NCI-H146 treated with DMSO at 0.1 percent for 48 hours (cell line): ENCODE data around the gene AARS2.
A peak's percentile ranks its signal among the peaks of the same experiment; 100 is the strongest.

Experiments
- DNase-seq: peaks from one replicate; lab custom pipeline; 2025; ENCODE audit not compliant: unreplicated experiment; lab: John Stamatoyannopoulos, UW

Gene AARS2

DNA sequence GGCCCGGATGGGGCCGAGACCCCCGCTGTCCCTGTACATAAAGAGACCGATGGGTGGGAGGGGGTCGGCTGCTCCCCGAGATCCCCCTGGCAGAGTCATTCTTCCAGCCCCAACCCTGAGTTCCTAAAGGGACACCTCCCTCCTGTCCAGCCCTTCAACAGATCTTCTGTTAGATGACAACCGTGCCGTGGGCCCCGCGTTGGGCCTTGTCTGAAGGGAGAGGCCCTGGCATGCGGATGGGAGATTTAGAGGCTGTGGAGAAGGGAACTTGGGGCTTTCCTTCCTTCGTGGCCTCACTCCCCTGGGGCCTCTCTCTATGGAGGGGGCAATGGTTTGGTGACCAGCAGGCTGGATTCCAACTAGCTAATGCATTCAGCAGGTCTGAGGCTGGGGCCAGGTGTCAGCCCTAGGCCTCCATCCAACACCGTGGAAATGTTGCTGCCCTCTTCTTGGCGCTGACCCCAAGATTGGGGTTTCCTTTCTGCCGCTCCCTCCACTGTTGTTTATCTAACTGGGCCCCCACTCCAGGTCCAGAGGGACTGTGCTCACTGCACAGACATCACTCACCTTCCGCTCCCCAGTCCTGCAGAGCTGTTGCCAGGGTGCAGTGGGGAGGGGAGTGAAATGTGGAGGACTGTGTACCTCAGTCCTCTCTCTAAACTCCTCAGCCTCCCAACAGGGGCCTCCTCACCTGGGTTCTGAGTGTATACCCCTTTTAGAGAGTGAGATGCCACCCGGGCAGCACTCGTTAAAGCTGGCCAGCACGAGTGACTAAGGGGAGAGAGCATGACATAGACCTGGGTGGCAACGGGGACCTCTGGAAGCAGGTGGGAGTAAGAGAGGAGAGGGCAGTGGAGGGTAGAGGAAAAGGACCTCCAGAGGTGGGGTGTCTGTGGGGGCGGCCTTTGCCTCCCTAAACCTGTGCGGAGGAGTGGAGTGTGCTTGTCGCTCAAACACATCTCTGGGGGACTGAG is 36.2 kb downstream of the AARS2 start:
- DNase-seq: no peak

DNA sequence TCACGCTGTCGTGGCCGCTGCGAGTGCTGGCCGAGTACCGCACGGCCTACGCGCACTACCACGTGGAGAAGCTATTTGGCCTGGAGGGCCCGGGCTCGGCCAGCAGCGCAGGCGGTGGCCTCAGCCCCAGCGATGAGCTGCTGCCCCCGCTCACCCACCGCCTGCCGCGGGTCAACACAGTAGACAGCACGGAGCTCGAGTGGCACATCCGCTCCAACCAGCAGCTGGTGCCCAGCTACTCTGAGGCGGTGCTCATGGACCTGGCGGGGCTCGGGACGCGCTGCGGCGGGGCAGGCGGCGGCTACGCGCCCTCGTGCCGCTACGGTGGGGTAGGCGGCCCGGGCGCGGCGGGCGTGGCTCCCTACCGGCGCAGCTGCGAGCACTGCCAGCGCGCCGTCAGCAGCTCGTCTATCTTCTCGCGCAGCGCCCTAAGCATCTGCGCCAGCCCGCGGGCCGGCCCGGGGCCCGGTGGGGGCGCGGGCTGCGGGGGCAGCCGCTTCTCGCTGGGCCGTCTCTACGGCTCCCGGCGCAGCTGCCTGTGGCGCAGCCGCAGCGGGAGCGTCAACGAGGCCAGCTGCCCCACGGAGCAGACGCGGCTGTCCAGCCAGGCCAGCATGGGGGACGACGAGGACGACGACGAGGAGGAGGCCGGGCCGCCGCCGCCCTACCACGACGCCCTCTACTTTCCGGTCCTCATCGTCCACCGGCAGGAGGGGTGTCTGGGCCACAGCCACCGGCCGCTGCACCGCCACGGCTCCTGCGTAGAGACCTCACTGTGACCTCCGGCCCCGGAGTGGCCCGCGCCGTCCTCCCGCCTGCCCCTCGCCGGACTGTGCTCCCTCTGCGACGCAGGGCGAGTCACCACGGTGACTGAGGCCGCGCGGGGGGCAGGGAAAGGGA is 37.1 kb downstream of the AARS2 start:
- DNase-seq: no peak

DNA sequence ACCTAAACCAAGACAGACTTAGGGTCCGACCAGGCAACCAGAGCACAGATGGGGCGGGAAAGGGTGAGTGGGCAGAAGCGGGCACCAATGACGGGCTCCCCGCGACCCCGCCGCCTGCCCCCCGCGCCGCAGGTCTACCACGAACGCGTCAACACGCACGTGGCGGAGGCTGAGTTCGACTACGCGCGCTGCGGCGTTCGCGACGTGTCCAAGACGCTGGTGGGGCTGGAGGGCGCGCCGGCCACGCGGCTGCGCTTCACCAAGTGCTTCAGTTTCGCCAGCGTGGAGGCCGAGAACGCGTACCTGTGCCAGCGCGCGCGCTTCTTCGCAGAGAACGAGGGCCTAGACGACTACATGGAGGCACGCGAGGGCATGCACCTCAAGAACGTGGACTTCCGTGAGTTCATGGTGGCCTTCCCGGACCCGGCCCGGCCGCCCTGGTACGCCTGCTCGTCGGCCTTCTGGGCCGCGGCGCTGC is 37.8 kb downstream of the AARS2 start:
- DNase-seq: no peak

DNA sequence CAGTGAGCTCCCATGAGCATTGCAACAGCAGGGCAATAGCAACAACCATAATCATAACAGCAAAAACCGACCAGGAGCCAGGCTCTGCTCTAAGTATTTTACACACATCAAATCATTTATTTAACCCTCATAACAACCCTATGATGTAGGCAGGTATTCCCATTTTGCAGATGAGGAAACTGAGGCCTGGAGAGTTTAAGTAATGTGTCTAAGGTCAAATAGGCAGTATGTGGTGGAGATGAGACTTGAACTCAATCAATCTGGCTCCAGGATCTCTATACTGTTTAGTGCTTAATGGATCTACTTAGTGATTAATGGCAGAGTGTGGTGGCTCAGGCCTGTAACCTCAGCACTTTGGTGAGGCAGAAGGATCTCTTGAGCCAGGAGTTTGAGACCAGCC is 39.5 kb downstream of the AARS2 start:
- no peak for DNase-seq

DNA sequence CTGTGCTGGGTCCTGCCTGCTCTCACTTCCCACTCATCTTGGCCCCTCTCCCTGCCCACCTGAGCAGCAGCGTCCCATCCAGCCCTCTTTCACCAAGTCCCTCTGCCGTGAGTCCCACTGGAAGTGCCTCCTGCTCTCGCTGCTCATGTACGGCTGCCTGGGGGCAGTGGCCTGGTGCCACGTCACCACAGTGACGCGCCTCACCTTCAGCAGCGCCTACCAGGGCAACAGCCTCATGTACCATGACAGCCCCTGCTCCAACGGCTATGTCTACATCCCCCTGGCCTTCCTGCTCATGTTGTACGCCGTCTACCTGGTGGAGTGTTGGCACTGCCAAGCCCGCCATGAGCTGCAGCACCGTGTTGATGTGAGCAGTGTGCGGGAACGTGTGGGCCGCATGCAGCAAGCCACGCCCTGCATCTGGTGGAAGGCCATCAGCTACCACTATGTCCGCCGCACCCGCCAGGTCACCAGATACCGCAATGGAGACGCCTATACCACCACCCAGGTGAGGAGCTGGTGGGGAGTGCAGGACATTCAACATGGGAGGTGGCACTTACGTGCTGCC is 40.1 kb downstream of the AARS2 start:
- DNase-seq: no peak

DNA sequence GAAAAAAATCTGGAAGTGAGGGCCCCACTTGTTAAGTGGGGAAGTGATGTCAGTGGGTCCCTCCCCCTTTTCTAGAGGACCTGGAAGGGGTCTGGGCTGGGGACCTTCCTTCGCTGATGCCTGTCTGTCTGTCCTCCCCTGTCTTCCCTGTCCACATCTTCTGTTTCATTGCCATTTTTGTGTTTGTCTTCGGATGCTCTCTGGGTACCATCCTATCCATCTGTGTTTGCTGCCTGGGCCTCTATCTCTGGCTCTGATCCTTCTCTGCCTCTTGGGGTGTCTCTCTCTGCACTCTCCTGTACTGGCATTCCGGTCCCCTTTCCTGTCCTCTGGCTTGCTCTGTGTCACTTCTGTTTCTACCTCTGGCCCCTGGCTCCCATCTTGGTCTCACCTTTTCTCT is 40.6 kb downstream of the AARS2 start:
- no peak for DNase-seq

DNA sequence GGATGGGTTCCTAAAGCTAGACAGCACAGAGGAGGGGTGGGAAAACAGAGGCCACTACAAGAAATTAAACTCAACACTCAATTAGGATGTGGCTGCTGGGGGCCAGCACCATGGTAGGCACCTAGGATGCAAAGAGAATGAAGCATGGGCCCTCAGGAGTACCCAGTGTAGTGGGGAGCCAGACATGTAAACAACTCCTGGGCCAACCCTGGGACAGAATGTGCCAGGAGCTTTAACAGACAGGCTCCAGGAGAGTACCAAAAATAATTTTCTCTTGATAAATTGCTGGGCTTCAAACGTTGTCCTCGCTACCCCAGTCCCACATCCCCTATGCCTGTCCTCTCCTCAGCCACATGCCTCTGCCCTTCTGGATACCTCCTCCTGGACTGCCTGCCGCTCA is 41.2 kb downstream of the AARS2 start:
- DNase-seq: no peak

DNA sequence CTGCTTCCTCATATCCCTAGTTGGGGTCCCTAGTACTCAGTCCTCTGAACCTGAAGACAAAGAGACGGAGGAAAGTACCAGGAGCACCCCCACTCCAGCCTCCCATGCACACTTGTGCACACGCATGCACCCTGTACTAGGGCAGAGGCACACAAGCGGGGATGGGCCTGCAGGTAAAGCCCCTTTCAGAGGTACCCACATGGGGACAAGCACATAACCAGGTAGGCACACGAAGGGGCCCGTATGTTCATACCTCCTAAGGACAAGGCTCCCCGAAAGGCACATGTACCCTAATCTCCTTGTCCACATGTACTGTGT is 41.8 kb downstream of the AARS2 start:
- DNase-seq: no peak

DNA sequence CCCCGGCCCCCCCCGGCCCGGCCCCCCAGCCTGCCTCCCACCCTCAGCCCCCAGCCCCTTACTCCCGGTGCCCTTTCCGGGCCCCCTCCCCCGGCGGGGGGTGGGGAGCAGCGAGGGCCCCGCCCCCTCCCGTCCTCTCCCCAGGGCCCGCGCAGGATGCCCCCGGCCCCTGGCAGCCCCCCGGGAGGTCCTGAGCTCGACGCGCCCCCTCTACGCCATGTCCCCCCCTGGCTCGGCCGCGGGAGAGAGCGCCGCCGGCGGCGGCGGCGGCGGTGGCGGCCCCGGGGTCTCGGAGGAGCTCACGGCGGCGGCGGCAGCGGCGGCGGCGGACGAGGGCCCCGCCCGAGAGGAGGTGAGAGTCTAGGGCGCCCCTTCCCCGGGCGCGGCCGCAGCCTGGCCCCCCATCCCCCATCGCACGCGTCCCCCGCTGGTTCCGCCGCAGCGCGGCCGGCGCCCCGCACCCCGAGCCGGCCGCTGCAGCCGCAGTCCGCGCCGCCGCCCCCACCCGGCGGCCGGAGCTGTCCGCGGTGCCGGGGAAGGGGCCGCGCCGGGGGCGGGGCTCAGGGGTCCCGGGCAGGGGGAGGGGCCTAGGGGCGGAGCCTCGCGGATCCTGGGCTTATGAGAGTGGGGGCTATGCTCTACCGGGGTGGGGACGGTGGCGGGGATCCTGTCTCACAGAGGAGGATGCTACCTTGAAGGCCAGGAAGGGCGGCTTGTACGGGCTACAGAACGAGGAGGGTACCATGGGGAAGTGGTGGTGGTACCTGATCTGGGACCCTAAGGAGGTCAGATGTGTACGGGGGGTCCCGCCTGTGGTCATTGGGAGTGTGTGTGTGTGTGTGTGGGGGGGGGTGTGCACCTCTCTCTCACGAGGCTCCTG is 42.4 kb downstream of the AARS2 start:
- DNase-seq: peak; percentile 39

DNA sequence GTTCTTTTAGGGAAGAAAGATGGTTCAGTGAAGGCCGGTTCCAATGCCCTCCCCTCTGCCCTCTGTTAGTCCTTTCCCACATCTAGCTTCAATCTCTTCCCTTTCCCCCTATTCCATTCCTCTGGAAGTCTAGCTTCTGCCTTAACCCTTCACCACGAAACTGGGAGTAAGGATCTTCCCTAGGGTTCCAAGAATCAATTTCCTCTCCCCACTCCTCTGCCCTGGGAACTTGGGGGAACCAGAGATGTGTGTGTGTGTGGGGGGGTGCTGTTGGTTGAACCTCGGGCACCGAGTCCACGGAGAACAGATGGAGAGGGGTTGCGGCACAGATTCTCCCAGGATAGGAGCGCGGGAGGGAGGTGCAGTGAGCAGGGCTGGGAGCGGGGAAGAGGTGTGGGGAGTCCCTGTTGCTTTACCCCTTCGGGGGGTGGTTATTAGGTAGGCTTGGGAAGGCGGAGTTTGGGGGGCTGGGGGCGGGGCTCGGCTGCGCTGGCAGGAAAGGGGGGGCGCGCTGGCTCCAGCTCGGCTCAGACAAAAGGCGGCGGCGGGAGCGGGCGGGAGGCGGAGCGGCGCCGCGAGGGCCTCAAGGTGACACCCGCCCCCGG is 43.1 kb downstream of the AARS2 start, which contains the start of gene TMEM151B:
TSS of gene TMEM151B (plus strand) at position 530 of the 605 bp plus-strand sequence. CDS start 293 bp downstream, outside the sequence.
- DNase-seq: no peak

DNA sequence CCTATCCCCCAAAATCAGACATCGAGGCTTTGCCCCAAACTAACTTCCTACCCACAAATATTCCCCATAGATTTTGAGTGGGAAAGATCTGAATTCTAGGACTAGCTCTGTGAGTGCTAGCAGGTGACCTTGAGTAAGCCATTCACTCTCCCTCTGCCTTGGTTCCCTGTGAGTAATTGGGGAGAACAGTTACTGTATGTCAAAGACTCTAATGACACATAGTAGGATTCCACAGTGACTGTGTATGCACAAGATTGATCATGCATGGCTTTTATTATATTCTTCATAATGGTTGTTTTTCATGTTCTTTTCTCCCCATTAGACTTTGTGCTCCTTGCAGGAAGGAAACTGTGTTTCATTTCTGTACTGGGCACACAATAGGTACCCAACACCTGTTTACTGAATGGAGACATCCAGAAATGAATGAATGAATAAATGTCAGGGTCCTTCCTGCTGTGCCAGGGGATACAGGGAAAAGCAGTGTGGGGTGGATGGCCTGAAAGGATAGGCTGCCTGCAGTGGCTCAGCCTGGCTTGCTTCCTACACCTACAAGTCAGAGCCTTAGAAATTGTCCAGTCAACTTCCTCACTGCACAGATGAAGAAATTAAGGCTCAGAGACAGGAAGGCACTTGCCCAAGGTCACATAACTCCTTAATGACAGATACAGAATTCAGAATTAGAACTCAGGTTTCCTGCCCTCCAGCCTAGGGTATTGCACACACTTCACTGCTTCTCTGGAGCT is 43.8 kb downstream of the AARS2 start:
- no peak for DNase-seq

DNA sequence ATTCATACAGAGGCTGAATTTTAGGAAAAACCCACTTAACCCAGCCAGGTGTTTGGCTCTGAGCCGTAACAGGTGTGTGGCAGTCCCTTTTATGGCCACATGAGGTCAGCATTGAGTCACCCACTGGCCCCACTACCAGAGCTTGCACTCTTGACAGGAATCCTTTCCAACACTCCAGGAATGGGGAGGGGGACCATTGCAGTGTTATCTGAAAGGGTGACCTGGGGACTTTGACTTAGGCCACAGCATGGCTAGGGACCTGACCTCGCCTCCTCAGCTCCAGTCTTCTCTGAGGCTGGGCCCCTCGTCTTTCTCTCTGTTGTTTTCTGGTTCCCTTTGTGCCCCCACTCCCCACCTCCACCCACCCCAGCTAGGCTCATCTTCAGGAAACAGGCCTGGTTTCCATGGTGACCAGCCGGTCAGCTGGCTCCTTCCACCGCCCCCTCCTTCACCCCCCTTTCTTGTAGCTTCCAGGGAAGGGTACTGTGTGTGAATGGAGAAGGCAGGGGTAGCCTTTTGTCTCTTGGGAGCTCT is 45.0 kb downstream of the AARS2 start:
- peak; percentile 82 for DNase-seq

DNA sequence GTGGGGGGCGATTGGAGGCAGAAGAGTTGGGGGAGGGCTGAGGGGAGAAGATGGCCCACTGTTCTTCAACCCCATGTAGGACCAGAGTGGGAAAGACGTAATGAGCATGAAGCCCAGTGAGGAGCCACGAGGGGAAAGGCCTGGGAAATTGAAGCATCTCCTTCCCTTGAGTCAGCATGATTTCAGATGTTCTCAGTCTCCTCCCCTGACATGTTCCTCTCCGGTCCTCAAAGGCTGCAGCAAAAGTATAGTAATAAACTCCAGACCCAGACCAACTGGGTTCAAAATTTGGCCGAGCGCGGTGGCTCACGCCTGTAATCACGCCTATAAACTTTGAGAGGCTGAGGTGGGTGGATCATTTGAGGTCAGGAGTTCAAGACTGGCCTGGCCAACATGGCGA is 45.9 kb downstream of the AARS2 start:
- DNase-seq: no peak

DNA sequence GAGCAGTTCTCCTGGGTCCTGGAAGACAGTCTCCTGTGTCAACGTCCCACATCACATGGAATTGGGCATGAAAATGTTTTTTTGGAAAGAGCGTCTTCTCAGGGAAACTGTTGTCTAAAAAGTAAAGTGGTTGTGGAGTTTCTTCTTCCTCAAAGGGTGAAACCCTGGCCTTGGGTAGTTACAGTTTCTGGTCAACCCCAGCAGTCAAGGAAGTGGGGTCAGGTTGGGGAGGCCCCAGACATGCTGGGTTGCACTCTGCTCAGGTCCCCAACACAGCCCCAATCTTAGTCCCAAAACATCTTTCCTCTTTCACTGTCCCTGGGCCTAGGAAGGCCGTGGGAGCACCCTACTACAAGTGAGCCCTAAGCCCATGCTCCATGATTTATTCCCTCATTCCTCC is 46.8 kb downstream of the AARS2 start:
- no peak for DNase-seq

DNA sequence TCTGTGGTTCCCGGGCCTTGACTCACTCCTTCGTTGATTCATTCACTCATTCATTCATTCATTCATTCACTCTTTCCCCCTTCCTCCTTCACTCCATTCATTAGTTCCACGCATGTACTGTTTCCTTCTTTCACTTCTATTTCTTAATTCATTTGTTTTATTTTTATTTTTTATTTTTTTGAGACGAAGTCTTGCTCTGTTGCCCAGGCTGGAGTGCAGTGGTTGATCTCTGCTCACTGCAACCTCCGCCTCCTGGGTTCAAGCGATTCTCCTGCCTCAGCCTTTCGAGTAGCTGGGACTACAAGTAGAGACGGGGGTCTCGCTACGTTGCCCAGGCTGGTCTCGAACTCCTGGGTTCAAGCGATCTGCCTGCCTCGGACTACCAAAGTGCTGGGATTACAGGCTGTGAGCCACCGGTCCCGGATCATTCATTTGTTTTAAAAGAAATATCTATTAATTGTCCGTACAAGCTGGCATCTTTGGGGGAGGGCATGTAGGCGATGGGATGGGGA is 47.4 kb downstream of the AARS2 start:
- DNase-seq: no peak

DNA sequence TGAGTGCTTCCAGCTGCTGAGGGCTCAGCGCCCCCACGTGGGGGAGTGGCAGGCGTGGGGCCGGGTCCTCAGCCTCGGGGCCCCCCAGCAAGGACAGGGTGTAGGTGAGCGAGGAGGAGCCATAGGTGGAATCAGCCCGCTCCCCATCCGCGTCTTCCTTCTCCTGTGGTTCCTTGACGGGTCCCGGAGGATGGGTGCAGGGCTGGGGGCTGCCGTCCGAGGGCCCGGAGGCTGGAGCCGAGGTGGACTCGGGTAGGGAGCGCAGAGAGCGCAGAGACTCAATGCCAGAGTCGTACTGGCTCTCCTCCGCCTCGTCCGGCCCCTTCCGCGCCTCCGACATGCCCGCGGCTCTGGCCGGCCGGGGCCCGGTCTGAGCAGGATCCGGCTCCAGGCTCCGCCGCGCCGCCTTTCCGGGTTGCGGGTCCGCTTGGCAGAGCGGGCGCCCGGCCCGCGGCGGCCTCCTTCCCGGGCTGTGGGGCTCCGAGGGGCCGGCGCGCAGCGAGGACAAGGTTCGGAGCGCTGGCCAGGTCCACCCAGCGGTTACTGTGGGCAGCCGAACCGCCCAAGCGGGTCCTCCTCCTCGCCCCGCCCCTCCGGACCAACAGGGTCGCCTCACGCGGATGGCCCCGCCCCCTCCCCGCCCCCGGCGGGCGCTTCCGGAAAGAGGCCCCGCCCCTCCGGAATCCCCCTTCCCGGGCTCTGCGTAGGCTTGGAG is 48.0 kb downstream of the AARS2 start, which contains the start of gene NFKBIE:
TSS of gene NFKBIE (minus strand) at position 545 of the 715 bp plus-strand sequence. CDS start at position 340, 205 bp downstream.
- peak; percentile 87 for DNase-seq

DNA sequence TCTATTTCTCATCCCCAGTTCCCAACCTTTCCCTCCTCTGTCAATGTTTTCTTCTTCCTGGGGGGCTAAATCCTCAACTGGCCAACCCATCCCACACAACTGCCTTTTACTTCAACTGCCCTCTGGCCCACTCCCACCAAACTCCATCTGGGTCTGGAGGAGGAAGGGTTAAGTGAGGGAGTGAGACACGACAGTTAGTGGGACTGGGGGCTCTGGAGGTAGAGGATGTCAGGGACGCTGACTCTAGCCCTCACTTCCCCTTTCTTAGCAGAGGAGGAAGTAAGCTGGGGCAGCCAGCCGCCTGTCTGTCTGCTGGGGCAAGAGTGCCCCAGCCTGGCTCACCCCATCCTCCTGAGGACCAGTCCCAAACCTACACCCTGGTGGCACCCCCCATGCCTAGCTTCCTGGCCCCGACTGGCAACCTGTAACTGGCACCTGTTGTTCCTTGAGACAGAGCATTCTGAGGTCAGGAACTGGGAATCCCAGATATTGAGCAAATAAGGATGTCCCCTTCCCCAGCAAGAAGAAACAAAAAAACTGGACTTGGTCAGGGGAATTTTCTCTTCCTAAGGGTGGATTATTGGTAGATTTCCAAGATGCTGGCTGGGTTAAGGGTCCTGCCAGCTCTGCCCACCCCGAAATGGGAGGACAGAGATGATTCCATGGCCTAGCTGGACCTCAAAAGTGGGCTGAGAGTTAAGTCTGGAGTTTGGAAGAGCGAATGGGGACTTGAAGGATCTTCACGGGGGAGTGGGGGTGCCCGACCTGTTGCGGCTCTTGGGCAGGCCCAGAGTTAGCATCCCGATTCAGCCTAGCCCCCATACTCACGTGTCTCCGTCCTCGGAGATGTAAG is 48.8 kb downstream of the AARS2 start:
- DNase-seq: no peak
